CD4-positive, CD25-positive, alpha-beta regulatory T cell (primary cell): ENCODE results near the gene MINAR1. TPM values are rescaled to one million over a fixed set of nuclear protein-coding genes. Genes with fewer than 3 reads are reported as not detected.

ENCODE experiments used
- ATAC-seq, 2 donors: fragments of 150-1000 bp; cut with Tn5 transposase; one replicate each; pipeline ENCODE4 v1.10.0; 2021; ENCODE audit warnings: low read depth in 2 of 2, moderate number of reproducible peaks in 2 of 2, moderate library complexity in 1 of 2
- DNase-seq, 3 donors: peaks; one replicate each; pipeline versions ENCODE4 v3.0.0 to v3.0.0-alpha.2; 2012 to 2022; ENCODE audit warnings: mixed read lengths in 1 of 3
- H3K27ac ChIP-seq: one replicate; pipeline ENCODE4 v1.7.0; 2013; ENCODE audit warnings: mild to moderate bottlenecking, low read length; ENCODE audit not compliant: insufficient read depth, poor library complexity, severe bottlenecking
- H3K27me3 ChIP-seq: one replicate; pipeline ENCODE4 v1.7.0; 2013; ENCODE audit warnings: low read length; ENCODE audit not compliant: control insufficient read depth, insufficient read depth
- H3K36me3 ChIP-seq: one replicate; pipeline ENCODE4 v1.7.0; 2013; ENCODE audit warnings: mild to moderate bottlenecking, low read length, moderate library complexity; ENCODE audit not compliant: control insufficient read depth, insufficient read depth
- H3K4me1 ChIP-seq: 2 replicates; pipeline ENCODE4 v1.7.0; 2013; ENCODE audit warnings: mild to moderate bottlenecking, low read length; ENCODE audit not compliant: insufficient read depth, control insufficient read depth, poor library complexity, severe bottlenecking
- H3K4me3 ChIP-seq: one replicate; pipeline ENCODE4 v1.7.0; 2013; ENCODE audit warnings: low read depth, mild to moderate bottlenecking, low read length, moderate library complexity
- H3K9me3 ChIP-seq, 2 experiments: 1 replicate in 1 of 2; 2 replicates in 1 of 2; pipeline ENCODE4 v1.7.0; 2013; ENCODE audit warnings: low read length in 2 of 2, mild to moderate bottlenecking in 1 of 2, moderate library complexity in 1 of 2; ENCODE audit not compliant: control insufficient read depth in 2 of 2
- H3K27ac Mint-ChIP-seq, 3 donors: one replicate each; pipeline ENCODE4 v1.8.0; 2020 to 2022; ENCODE audit warnings: mild to moderate bottlenecking in 3 of 3, mixed read lengths in 3 of 3, moderate library complexity in 2 of 3
- H3K27me3 Mint-ChIP-seq: one replicate; pipeline ENCODE4 v1.8.0; 2022; ENCODE audit warnings: mild to moderate bottlenecking, mixed read lengths
- H3K36me3 Mint-ChIP-seq: one replicate; pipeline ENCODE4 v1.8.0; 2020; ENCODE audit warnings: mixed read lengths
- H3K4me1 Mint-ChIP-seq, 4 donors: one replicate each; pipeline ENCODE4 v1.8.0; 2020 to 2022; ENCODE audit warnings: mixed read lengths in 4 of 4, mild to moderate bottlenecking in 1 of 4
- H3K4me3 Mint-ChIP-seq, 4 donors: one replicate each; pipeline ENCODE4 v1.8.0; 2020 to 2022; ENCODE audit warnings: mild to moderate bottlenecking in 4 of 4, mixed read lengths in 4 of 4, moderate library complexity in 3 of 4
- H3K9me3 Mint-ChIP-seq, 7 donors: one replicate each; pipeline ENCODE4 v1.8.0; 2020 to 2022; ENCODE audit warnings: mixed read lengths in 7 of 7, mild to moderate bottlenecking in 3 of 7, moderate library complexity in 2 of 7
- polyA plus RNA-seq, 4 donors: library from polyadenylated mRNA; unstranded; fragments of 300-500 nt; fragmentation: Illumina TruSeq; gene quantifications; one replicate each; pipeline ENCODE4 v1.2.3, GENCODE V29; 2021
- total RNA-seq: library from RNA; stranded (reverse); gene quantifications from one replicate; pipeline ENCODE4 v1.2.3, GENCODE V29; 2022

Gene MINAR1
- total and polyA plus RNA-seq, 5 donors from 2014 or later = 0.02 to 0.42 (median 0.02) TPM; not detected in 2

DNA sequence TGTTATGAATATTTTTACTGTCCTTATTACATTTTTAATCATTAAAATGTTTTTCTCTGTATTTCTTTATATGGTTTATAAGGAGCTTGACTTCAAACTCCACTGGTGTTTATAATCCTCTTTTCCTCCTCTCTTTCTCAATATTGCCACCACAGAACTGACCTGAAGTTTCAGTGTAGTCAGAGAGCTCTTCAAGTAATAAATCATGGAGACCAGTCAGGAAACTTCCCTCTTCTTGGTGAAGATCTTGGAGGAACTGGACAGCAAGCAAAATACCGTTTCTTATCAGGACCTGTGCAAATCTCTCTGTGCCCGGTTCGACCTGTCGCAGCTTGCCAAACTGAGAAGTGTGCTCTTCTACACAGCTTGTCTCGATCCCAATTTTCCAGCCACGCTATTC lies 23.8 kb downstream of the MINAR1 start:
- ATAC-seq (no peak), DNase-seq (no peak)
- Mint-ChIP-seq H3K4me3 (no peak overlapping the region), H3K9me3 (peaks cover 0 to 2% (median 0%) of the 10 kb centered on the region in 7 donors), H3K27ac (no peak overlapping the region), H3K4me1 (no peaks in the 10 kb centered on the region), H3K36me3 (no peaks in the 10 kb centered on the region), H3K27me3 (no peaks in the 10 kb centered on the region)
- Histone ChIP-seq H3K4me3 (no peak overlapping the region), H3K27ac (no peak overlapping the region), H3K36me3 (no peaks in the 10 kb centered on the region), H3K9me3 (no peaks in the 10 kb centered on the region), H3K27me3 (peaks cover 4% of the 10 kb centered on the region), H3K4me1 (no peaks in the 10 kb centered on the region)

DNA sequence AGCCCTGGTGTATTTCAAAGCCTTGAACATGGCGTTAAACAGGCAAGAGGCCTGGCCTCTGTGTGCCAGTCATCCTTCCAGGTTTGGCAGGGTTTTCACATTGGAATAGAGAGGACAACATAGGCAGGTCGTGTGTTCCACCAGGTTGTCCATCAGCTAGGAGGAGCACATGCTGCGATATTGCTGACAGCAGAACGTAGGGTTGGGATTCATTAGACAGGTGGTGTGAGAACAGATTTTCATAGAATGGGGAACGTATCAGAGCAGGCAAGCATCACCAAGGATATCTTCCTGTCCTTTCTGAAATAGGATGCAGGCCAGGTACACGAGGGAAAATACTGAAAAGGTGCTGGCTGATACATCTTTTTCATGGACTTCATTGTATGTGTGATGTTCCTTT lies 26.4 kb downstream of the MINAR1 start:
- Histone ChIP-seq H3K9me3 (no peaks in the 10 kb centered on the region), H3K4me1 (no peaks in the 10 kb centered on the region), H3K27me3 (peaks cover 2% of the 10 kb centered on the region), H3K27ac (no peak overlapping the region), H3K36me3 (no peaks in the 10 kb centered on the region), H3K4me3 (no peak overlapping the region)
- DNase-seq = no peak
- H3K27ac Mint-ChIP-seq = no peak overlapping the region
- H3K36me3 Mint-ChIP-seq = no peaks in the 10 kb centered on the region
- peaks cover 0 to 2% (median 0%) of the 10 kb centered on the region in 7 donors for H3K9me3 Mint-ChIP-seq
- H3K27me3 Mint-ChIP-seq = no peaks in the 10 kb centered on the region
- no peak for ATAC-seq
- no peaks in the 10 kb centered on the region for H3K4me1 Mint-ChIP-seq
- no peak overlapping the region for H3K4me3 Mint-ChIP-seq

DNA sequence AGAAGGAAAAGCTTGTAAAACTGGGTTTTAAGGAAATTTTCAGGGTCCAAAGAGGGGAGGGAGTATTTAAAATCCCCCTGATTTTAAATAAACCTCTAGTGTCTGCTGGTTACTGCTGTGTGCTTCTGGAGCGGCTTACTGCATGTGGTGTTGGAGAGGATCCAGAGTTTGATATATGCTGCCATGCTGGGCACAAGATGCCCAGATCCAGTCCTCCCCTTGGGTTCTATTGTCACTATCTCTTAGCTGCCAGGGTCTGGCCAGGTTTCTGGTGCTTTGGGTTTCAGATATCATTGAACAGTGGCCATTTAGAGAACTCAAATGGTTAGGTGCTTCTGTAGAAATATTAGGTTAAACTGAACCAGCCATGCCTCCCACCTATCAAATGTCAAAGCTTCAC lies 27.5 kb downstream of the MINAR1 start:
- H3K27ac ChIP-seq = no peak overlapping the region
- no peak overlapping the region for H3K27ac Mint-ChIP-seq
- H3K4me3 Mint-ChIP-seq = no peak overlapping the region
- no peaks in the 10 kb centered on the region for H3K4me1 Mint-ChIP-seq
- H3K27me3 Mint-ChIP-seq = no peaks in the 10 kb centered on the region
- no peaks in the 10 kb centered on the region for H3K36me3 ChIP-seq
- DNase-seq (no peak), ATAC-seq (no peak)
- H3K36me3 Mint-ChIP-seq = no peaks in the 10 kb centered on the region
- H3K9me3 Mint-ChIP-seq = peaks cover 0 to 2% (median 0%) of the 10 kb centered on the region in 7 donors
- H3K27me3 ChIP-seq = no peaks in the 10 kb centered on the region
- no peaks in the 10 kb centered on the region for H3K9me3 ChIP-seq
- no peak overlapping the region for H3K4me3 ChIP-seq
- H3K4me1 ChIP-seq = no peaks in the 10 kb centered on the region

DNA sequence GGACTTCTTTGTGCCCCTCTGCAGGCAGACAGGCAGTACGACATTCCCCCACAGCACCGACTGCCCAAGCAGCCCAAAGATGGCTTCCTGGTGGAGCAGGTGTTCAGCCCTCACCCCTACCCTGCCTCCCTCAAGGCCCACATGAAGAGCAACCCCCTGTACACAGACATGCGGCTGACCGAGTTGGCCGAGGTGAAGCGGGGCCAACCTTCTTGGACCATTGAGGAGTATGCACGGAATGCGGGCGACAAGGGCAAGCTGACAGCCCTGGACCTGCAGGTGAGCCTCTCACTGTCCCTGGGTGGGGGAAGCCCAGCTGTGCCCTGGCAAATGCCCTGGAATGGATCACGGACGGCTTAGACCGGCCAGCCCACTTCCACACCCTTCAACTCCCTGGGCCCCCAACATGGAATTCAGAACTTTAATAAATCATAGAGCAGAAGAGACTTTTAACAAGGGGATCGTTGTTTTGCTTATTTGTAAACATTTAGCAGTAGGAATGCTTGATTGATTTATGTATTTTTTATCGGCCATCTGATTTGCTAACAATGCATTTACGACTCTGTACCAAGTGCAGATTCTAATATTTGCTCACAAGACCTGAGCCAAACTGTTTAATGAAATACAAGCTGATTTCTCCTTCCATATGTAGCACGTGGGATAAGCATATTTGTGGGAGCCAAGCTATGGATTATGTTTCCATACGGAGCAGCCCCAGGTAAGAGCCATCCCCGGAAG lies 31.1 kb downstream of the MINAR1 start:
- H3K27me3 ChIP-seq = no peaks in the 10 kb centered on the region
- Mint-ChIP-seq H3K27ac (no peak overlapping the region), H3K4me3 (no peak overlapping the region), H3K9me3 (peaks cover 0 to 2% (median 0%) of the 10 kb centered on the region in 7 donors), H3K27me3 (no peaks in the 10 kb centered on the region), H3K36me3 (no peaks in the 10 kb centered on the region), H3K4me1 (no peaks in the 10 kb centered on the region)
- H3K36me3 ChIP-seq = no peaks in the 10 kb centered on the region
- H3K4me1 ChIP-seq = no peaks in the 10 kb centered on the region
- no peak for DNase-seq
- H3K9me3 ChIP-seq = no peaks in the 10 kb centered on the region
- no peak overlapping the region for H3K4me3 ChIP-seq
- no peak for ATAC-seq
- no peak overlapping the region for H3K27ac ChIP-seq

DNA sequence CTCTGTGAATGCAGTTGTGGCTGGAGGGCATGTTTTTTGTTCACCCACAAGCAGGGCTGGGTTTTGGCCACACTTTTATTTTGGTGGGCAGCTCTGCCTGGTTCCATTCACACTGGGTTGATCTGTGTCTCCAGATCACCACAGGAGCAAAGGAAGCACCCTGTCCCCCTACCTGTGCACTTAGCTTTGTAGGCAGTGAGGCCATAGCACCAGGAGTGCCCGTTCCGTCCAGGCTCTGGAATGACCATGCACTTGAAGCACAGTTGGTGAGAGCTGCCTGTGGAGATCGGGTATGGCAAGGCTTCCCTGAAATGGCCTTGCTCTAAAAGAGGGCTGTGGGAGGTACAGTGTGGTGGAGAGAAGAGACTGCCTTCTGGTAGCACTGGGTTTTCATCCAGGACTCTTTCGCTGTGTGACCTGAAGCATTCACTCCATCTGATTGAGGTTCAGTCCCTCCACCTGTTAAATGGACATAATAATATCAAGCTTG lies 31.7 kb downstream of the MINAR1 start:
- Mint-ChIP-seq H3K27ac (no peak overlapping the region), H3K9me3 (peaks cover 0 to 2% (median 0%) of the 10 kb centered on the region in 7 donors), H3K4me1 (no peaks in the 10 kb centered on the region), H3K27me3 (no peaks in the 10 kb centered on the region), H3K36me3 (no peaks in the 10 kb centered on the region), H3K4me3 (no peak overlapping the region)
- Histone ChIP-seq H3K36me3 (no peaks in the 10 kb centered on the region), H3K4me3 (no peak overlapping the region), H3K27ac (no peak overlapping the region), H3K9me3 (no peaks in the 10 kb centered on the region), H3K4me1 (no peaks in the 10 kb centered on the region), H3K27me3 (no peaks in the 10 kb centered on the region)
- DNase-seq (no peak), ATAC-seq (no peak)

DNA sequence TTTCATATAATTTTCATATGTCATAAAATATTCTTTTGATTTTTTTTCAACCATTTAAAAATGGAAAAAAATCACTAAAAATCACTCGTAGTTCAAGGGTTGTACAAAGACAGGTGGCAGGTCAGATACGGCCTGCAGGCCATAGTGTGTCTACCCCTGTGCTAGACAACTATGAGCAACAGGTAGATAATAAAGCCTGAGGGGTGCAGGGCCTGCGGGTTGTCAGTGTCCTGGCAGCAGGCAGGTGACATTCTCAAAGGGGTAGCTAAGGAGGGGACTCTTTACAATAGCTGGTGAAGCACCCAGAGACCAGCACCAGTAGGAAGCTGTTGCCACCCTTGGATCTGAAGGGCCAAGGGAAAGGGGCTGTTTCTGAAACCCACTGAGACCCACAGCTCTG lies 34.4 kb downstream of the MINAR1 start:
- H3K4me1 Mint-ChIP-seq = no peaks in the 10 kb centered on the region
- Histone ChIP-seq H3K27ac (no peak overlapping the region), H3K27me3 (no peaks in the 10 kb centered on the region), H3K4me3 (no peak overlapping the region), H3K36me3 (no peaks in the 10 kb centered on the region), H3K9me3 (no peaks in the 10 kb centered on the region), H3K4me1 (no peaks in the 10 kb centered on the region)
- DNase-seq (no peak), ATAC-seq (no peak)
- H3K4me3 Mint-ChIP-seq = no peak overlapping the region
- H3K9me3 Mint-ChIP-seq = peaks cover 0 to 1% (median 0%) of the 10 kb centered on the region in 7 donors
- H3K27ac Mint-ChIP-seq = no peak overlapping the region
- H3K36me3 Mint-ChIP-seq = no peaks in the 10 kb centered on the region
- H3K27me3 Mint-ChIP-seq = no peaks in the 10 kb centered on the region

DNA sequence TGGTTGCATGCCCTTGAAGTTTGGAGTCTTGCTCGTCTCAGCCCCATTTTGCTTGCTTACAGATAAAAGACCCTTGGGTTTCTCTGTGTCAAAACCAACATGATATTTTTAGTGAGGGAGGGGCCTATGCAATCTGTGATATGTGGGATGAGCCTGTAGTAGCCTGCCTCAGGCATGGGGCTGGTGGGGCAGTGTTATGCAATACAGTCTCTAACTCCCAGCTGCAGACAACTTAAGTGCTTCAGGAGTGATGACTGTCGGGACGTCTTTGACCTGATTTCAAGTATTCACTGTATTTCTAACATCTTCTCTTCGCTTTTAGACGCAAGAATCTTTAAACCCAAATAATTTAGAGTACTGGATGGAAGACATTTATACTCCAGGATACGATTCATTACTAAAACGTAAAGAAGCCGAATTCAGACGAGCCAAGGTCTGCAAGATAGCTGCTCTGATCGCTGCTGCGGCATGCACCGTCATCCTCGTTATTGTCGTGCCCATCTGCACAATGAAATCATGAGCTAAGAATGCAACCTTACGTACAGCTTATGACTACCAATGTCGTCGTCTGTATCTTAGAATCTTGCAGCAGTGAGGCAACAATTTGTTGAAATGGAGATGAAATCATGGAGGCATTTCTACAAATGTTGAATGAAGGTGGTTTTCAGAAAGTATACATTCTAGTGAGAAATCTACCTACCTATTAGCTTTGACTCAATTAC lies 35.9 kb downstream of the MINAR1 start:
- Histone ChIP-seq H3K27ac (no peak overlapping the region), H3K4me1 (no peaks in the 10 kb centered on the region), H3K4me3 (no peak overlapping the region), H3K27me3 (no peaks in the 10 kb centered on the region), H3K9me3 (no peaks in the 10 kb centered on the region), H3K36me3 (no peaks in the 10 kb centered on the region)
- H3K27ac Mint-ChIP-seq = no peak overlapping the region
- H3K9me3 Mint-ChIP-seq = peaks cover 0 to 1% (median 0%) of the 10 kb centered on the region in 7 donors
- no peak for DNase-seq
- H3K4me1 Mint-ChIP-seq = no peaks in the 10 kb centered on the region
- H3K4me3 Mint-ChIP-seq = no peak overlapping the region
- no peak for ATAC-seq
- no peaks in the 10 kb centered on the region for H3K36me3 Mint-ChIP-seq
- no peaks in the 10 kb centered on the region for H3K27me3 Mint-ChIP-seq
